ENCODE data around the gene ZNF593. TPM values are rescaled to one million over a fixed set of nuclear protein-coding genes. Genes with fewer than 3 reads are reported as not detected.

ZNF593 gene
- total and polyA plus RNA-seq, 9 of the 15 experiments (the other 6 are each of a cell fraction or from before 2014, with no cell fraction given), result 9.8 to 334 (median 48.2) TPM

GRCh38 chr1:26210147-26210870 lies 40.6 kb downstream of the ZNF593 start:
- ChIA-PET CTCF (ENCODE audit: low intra/inter-chr PET ratio) (no interaction called here), POLR2A (interaction anchor here (0.7 to 1.9 kb wide), 4 partner anchors 9 to 143 kb away, joined by 3 to 8 read pairs (median 4); partner anchors contain the start of gene CEP85)
- no peak overlapping the region for H3K4me2 ChIP-seq (ENCODE audit: insufficient read depth, low read length)
- no peaks in the 10 kb centered on the region for H3K9me1 ChIP-seq (ENCODE audit: control insufficient read depth, insufficient read depth, low read length)
- H4K20me1 ChIP-seq (replicated peaks; ENCODE audit: control insufficient read depth, insufficient read depth, low read length), result no peaks in the 10 kb centered on the region
- ATAC-seq (peak; percentile 16; the same call in 2 of the 3 replicates), FAIRE-seq (no peak), DNase-seq (ENCODE audit: extremely low read depth in 1 of 4, low spot score in 3 of 4) (no peak)
- no peak overlapping the region for H3K27ac ChIP-seq (ENCODE audit: extremely low read depth, low read depth, low read length)
- peak overlapping the region in 1 of 2 experiments; percentile 12; a peak in 1 of 4 replicates for H3K9ac ChIP-seq (ENCODE audit: insufficient read depth in 1 of 2, low read depth in 2 of 2, low read length in 2 of 2)
- H3K36me3 ChIP-seq (ENCODE audit: control insufficient read depth, insufficient read depth, low read length), result no peaks in the 10 kb centered on the region
- intact Hi-C loops (cut with micrococcal nuclease), result no loop called here
- 19% methylated on average over 5 of the region's 5 CpGs for WGBS (ENCODE audit: insufficient coverage, low coverage, missing lambda C conversion rate)
- TF ChIP-seq MBD2 (IDR thresholded peaks at IDR 0.05; ENCODE audit: borderline replicate concordance, low read depth) (no peak), ZBTB5 (IDR thresholded peaks at IDR 0.05) (no peak), PTTG1 (tag; IDR thresholded peaks at IDR 0.05; ENCODE audit: low read depth) (no peak), CREB1 (IDR thresholded peaks at IDR 0.05) (no peak), CREB1 (CRISPR knock-in tag; IDR thresholded peaks at IDR 0.05) (no peak), JUND (IDR thresholded peaks at IDR 0.05; ENCODE audit: borderline replicate concordance, low read depth, low read length) (no peak), JUND (tag; IDR thresholded peaks at IDR 0.05; ENCODE audit: borderline replicate concordance, low read depth, low read length) (no peak), RBM14 (IDR thresholded peaks at IDR 0.05; ENCODE audit: borderline replicate concordance, insufficient read depth, low read depth, low read length) (no peak), TEAD4 (IDR thresholded peaks at IDR 0.05; ENCODE audit: low read length) (no peak), TEAD4 (CRISPR knock-in tag; IDR thresholded peaks at IDR 0.05; ENCODE audit: borderline replicate concordance) (no peak), SIRT6 (IDR thresholded peaks at IDR 0.05; ENCODE audit: low read depth, low read length) (no peak), MLLT1 (IDR thresholded peaks at IDR 0.05) (no peak), CHD1 (IDR thresholded peaks at IDR 0.05; ENCODE audit: low read length) (no peak), ZNF324 (CRISPR knock-in tag; IDR thresholded peaks at IDR 0.05) (no peak), ZNF655 (CRISPR knock-in tag; IDR thresholded peaks at IDR 0.05) (no peak), RFX7 (CRISPR knock-in tag; IDR thresholded peaks at IDR 0.05) (no peak)
- H3K27me3 ChIP-seq (ENCODE audit: control insufficient read depth in 2 of 2, insufficient read depth in 2 of 2, low read length in 2 of 2), result peaks cover 0 to 2% of the 10 kb centered on the region in 2 experiments; a peak in 1 of 5 replicates
- H3K4me1 ChIP-seq (replicated peaks in 1 of 2; ENCODE audit: control insufficient read depth in 2 of 2, insufficient read depth in 2 of 2, low read length in 2 of 2), result no peaks in the 10 kb centered on the region
- no peaks in the 10 kb centered on the region for H3K79me2 ChIP-seq (ENCODE audit: control insufficient read depth, insufficient read depth, low read length)
- H3K4me3 ChIP-seq, result no peak overlapping the region
- BruUV-seq (replicated peaks), result no TSS peak
- H3K9me3 ChIP-seq (replicated peaks; ENCODE audit: control insufficient read depth, insufficient read depth, low read depth, low read length), result no peaks in the 10 kb centered on the region
- in situ Hi-C loops (cut with MboI), result no loop called here
- no peak overlapping the region for H2AFZ ChIP-seq (ENCODE audit: low read depth, low read length)
